DMS53 treated with DMSO at 0.1 percent for 48 hours (cell line): Measurements from ENCODE around the gene DENR.
"Not testable (repeated sequence)": the region's sequence is repeated elsewhere in the genome, so short reads cannot be mapped to it uniquely, and the experiment has no call there.

ENCODE experiments used
- DNase-seq: peaks from one replicate; lab custom pipeline; 2025; ENCODE audit not compliant: unreplicated experiment; lab: John Stamatoyannopoulos, UW

The DENR gene

GRCh38 chr12:122752464-122753318 is at the start of gene DENR:
Gene DENR (plus strand): TSS chr12:122752824. CDS start chr12:122753702, 878 bp downstream.
- peak; percentile 98 for DNase-seq

GRCh38 chr12:122702890-122703611 is 49.6 kb upstream of the DENR start, which contains the start of gene HCAR2:
Gene HCAR2 (minus strand): TSS chr12:122703357. CDS start chr12:122703283, 74 bp downstream.
- not testable (repeated sequence) for DNase-seq

GRCh38 chr12:122703841-122704240 is 48.8 kb upstream of the DENR start:
- DNase-seq: not testable (repeated sequence)

GRCh38 chr12:122709287-122709686 is 43.3 kb upstream of the DENR start:
- DNase-seq: not testable (repeated sequence)

GRCh38 chr12:122710341-122710740 is 42.3 kb upstream of the DENR start:
- not testable (repeated sequence) for DNase-seq

- DNase-seq: not testable (repeated sequence)
These were observed 41.4 kb upstream of the DENR start for GRCh38 chr12:122711266-122711665.

GRCh38 chr12:122713491-122714188 is 39.0 kb upstream of the DENR start:
- not testable (repeated sequence) for DNase-seq

GRCh38 chr12:122715211-122715610 is 37.4 kb upstream of the DENR start:
- not testable (repeated sequence) for DNase-seq

GRCh38 chr12:122716658-122717057 is 36.0 kb upstream of the DENR start, which contains the start of gene HCAR3:
Gene HCAR3 (minus strand): TSS chr12:122716811. CDS start chr12:122716737, 74 bp downstream.
- not testable (repeated sequence) for DNase-seq

- DNase-seq: no peak
These were observed 31.5 kb upstream of the DENR start for GRCh38 chr12:122721057-122721545.

- DNase-seq: no peak
These were observed 30.2 kb upstream of the DENR start for GRCh38 chr12:122722387-122722786.

GRCh38 chr12:122724641-122725243 is 27.9 kb upstream of the DENR start:
- no peak for DNase-seq

GRCh38 chr12:122725452-122726079 is 27.1 kb upstream of the DENR start:
- DNase-seq: no peak

GRCh38 chr12:122726080-122726558 is 26.5 kb upstream of the DENR start:
- no peak for DNase-seq

GRCh38 chr12:122729583-122730214 is 22.9 kb upstream of the DENR start:
- no peak for DNase-seq

- DNase-seq: peak; percentile 53
These were observed 22.2 kb upstream of the DENR start, which contains the start of gene HCAR1 for GRCh38 chr12:122730215-122731014. Gene HCAR1 (minus strand): TSS chr12:122730844. CDS start chr12:122730339, 505 bp downstream.

GRCh38 chr12:122732170-122732569 is 20.5 kb upstream of the DENR start:
- DNase-seq: no peak

- no peak for DNase-seq
These were observed 20.0 kb upstream of the DENR start for GRCh38 chr12:122732611-122733010.
